H1 (cell line): ENCODE data around the gene STRIT1.
"Not testable (repeated sequence)": the region's sequence is repeated elsewhere in the genome, so short reads cannot be mapped to it uniquely, and the experiment has no call there.

ENCODE experiments used
- ASH2L ChIP-seq: fragments of 200-600, 300-600 bp; sonication (generic); IDR thresholded peaks from one replicate; pipeline ENCODE4 v1.7.1; 2017; ENCODE audit warnings: low read length
- ATF3 ChIP-seq: IDR thresholded peaks from 2 replicates; pipeline ENCODE4 v1.6.1; 2011; ENCODE audit warnings: low read depth, mild to moderate bottlenecking, low read length; ENCODE audit not compliant: insufficient read depth
- BRCA1 ChIP-seq: IDR thresholded peaks from 2 replicates; pipeline ENCODE4 v1.6.1; 2012; ENCODE audit warnings: low read depth, low read length, improper control_type of control experiment
- EGR1 ChIP-seq: IDR thresholded peaks from 2 replicates; pipeline ENCODE4 v1.6.1; 2011; ENCODE audit warnings: low read depth, low read length, borderline replicate concordance
- EZH2 ChIP-seq: fragments of 200-600 bp; sonication (generic); IDR thresholded peaks from 2 replicates; pipeline ENCODE4 v1.7.1; 2012; ENCODE audit warnings: low read depth, mild to moderate bottlenecking, moderate library complexity, low read length, inconsistent platforms; ENCODE audit not compliant: severe bottlenecking
- POLR2A ChIP-seq, 2 experiments: IDR thresholded peaks; 1 replicate in 1 of 2; 2 replicates in 1 of 2; pipeline ENCODE4 v1.6.1; 2011; ENCODE audit warnings: low read depth in 2 of 2, low read length in 2 of 2, mild to moderate bottlenecking in 2 of 2; ENCODE audit errors: control extremely low read depth in 1 of 2
- SAP30 ChIP-seq: fragments of 300-600 bp; sonication (generic); IDR thresholded peaks from 2 replicates; pipeline ENCODE4 v1.7.1; 2012; ENCODE audit warnings: low read length, moderate library complexity, mild to moderate bottlenecking, inconsistent platforms; ENCODE audit not compliant: insufficient read depth, insufficient replicate concordance
- SIN3A ChIP-seq, 2 experiments: IDR thresholded peaks in 1 of 2; conservative IDR thresholded peaks in 1 of 2; 2 replicates each; pipeline ENCODE4 v1.6.1; 2011 to 2012; ENCODE audit warnings: low read length in 2 of 2, improper control_type of control experiment in 1 of 2, low read depth in 1 of 2, mild to moderate bottlenecking in 1 of 2
- TAF1 ChIP-seq: IDR thresholded peaks from 2 replicates; pipeline ENCODE4 v1.6.1; 2011; ENCODE audit warnings: mild to moderate bottlenecking, low read depth, low read length
- TCF12 ChIP-seq: IDR thresholded peaks from 2 replicates; pipeline ENCODE4 v1.6.1; 2011; ENCODE audit warnings: low read depth, mild to moderate bottlenecking, low read length
- YY1 ChIP-seq: IDR thresholded peaks from 2 replicates; pipeline ENCODE4 v1.6.1; 2011; ENCODE audit warnings: low read depth, mild to moderate bottlenecking, low read length
- TF ChIP-seq, protein P1 (sequence below): IDR thresholded peaks from 2 replicates; pipeline ENCODE4 v1.6.1; 2012; ENCODE audit warnings: inconsistent platforms
- TF ChIP-seq, protein P2 (sequence below), 3 experiments: IDR thresholded peaks; 1 replicate in 2 of 3; 2 replicates in 1 of 3; pipeline versions ENCODE4 v1.5.1 to v1.6.1; 2011; ENCODE audit warnings: low read length in 3 of 3, mild to moderate bottlenecking in 3 of 3, inconsistent platforms in 2 of 3, low read depth in 1 of 3, moderate library complexity in 1 of 3; ENCODE audit not compliant: insufficient read depth in 1 of 3; ENCODE audit errors: control extremely low read depth in 1 of 3
- TF ChIP-seq, protein P3 (sequence below): IDR thresholded peaks from 2 replicates; pipeline ENCODE4 v1.6.1; 2011; ENCODE audit warnings: low read length, improper control_type of control experiment

DNA sequence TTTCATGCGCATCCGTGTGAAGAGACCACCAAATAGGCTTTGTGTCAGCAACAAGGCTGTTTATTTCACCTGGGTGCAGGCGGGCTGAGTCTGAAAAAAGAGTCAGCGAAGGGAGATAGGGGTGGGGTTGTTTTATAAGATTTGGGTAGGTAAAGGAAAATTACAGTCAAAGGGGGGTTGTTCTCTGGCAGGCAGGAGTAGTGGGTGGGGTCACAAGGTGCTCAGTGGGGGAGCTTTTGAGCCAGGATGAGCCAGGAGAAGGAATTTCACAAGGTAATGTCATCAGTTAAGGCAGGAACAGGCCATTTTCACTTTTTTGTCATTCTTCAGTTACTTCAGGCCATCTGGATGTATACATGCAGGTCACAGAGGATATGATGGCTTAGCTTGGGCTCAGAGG is 19.0 kb downstream of the STRIT1 start:
- not testable (repeated sequence) for TF ChIP-seq TAF1; POLR2A (IDR thresholded peaks at IDR 0.05; ENCODE audit: control extremely low read depth in 1 of 2, low read depth in 2 of 2, low read length in 2 of 2); TCF12; EGR1; SAP30; SIN3A (conservative IDR thresholded peaks at IDR 0.05 in 1 of 2, IDR thresholded peaks at IDR 0.05 in 1 of 2; ENCODE audit: low read depth in 1 of 2, low read length in 2 of 2); YY1; EZH2; BRCA1; ASH2L; ATF3
- TF ChIP-seq, protein P1, sequence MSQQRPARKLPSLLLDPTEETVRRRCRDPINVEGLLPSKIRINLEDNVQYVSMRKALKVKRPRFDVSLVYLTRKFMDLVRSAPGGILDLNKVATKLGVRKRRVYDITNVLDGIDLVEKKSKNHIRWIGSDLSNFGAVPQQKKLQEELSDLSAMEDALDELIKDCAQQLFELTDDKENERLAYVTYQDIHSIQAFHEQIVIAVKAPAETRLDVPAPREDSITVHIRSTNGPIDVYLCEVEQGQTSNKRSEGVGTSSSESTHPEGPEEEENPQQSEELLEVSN, result not testable (repeated sequence)
- TF ChIP-seq, protein P2, sequence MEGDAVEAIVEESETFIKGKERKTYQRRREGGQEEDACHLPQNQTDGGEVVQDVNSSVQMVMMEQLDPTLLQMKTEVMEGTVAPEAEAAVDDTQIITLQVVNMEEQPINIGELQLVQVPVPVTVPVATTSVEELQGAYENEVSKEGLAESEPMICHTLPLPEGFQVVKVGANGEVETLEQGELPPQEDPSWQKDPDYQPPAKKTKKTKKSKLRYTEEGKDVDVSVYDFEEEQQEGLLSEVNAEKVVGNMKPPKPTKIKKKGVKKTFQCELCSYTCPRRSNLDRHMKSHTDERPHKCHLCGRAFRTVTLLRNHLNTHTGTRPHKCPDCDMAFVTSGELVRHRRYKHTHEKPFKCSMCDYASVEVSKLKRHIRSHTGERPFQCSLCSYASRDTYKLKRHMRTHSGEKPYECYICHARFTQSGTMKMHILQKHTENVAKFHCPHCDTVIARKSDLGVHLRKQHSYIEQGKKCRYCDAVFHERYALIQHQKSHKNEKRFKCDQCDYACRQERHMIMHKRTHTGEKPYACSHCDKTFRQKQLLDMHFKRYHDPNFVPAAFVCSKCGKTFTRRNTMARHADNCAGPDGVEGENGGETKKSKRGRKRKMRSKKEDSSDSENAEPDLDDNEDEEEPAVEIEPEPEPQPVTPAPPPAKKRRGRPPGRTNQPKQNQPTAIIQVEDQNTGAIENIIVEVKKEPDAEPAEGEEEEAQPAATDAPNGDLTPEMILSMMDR (IDR thresholded peaks at IDR 0.05; ENCODE audit: control extremely low read depth in 1 of 3, insufficient read depth in 1 of 3, low read depth in 1 of 3, low read length in 3 of 3), result not testable (repeated sequence)
- TF ChIP-seq, protein P3, sequence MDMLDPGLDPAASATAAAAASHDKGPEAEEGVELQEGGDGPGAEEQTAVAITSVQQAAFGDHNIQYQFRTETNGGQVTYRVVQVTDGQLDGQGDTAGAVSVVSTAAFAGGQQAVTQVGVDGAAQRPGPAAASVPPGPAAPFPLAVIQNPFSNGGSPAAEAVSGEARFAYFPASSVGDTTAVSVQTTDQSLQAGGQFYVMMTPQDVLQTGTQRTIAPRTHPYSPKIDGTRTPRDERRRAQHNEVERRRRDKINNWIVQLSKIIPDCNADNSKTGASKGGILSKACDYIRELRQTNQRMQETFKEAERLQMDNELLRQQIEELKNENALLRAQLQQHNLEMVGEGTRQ, result not testable (repeated sequence)
